A673 (cell line): Measurements from ENCODE around the gene CCDC106. TPM values are rescaled to one million over a fixed set of nuclear protein-coding genes. Genes with fewer than 3 reads are reported as not detected.

ENCODE experiments used
- BruUV-seq: library from RNA; stranded (reverse); fragments of 400-500 nt; replicated peaks from 2 replicates; lab custom pipeline; 2021; lab: Mats Ljungman, UMichigan
- CTCF ChIA-PET: fragments of 300-600 bp; sonication (Branson Sonifier 250); formaldehyde crosslinking; loops from one replicate; lab custom pipeline; 2022; ENCODE audit warnings: antibody characterized with exemption; lab: Charles Lee
- POLR2A ChIA-PET: fragments of 300-600 bp; sonication (Branson Sonifier 250); formaldehyde crosslinking; loops from one replicate; lab custom pipeline; 2022; ENCODE audit warnings: antibody characterized with exemption; ENCODE audit not compliant: low non-redundant PET; lab: Charles Lee
- DNase-seq: peaks from one replicate; pipeline ENCODE4 v3.0.0-alpha.2; 2015; ENCODE audit warnings: low spot score
- H3K27ac ChIP-seq: fragments of 200-600 bp; sonication (generic); 2 replicates; pipeline ENCODE4 v1.5.1; 2016; ENCODE audit warnings: mixed run types, low read depth, mild to moderate bottlenecking, mixed read lengths, antibody characterized with exemption, low read length; ENCODE audit not compliant: poor library complexity, severe bottlenecking
- H3K27me3 ChIP-seq: fragments of 200-600 bp; sonication (generic); replicated peaks from 2 replicates; pipeline ENCODE4 v1.6.1; 2017; ENCODE audit warnings: mixed run types, low read depth, mild to moderate bottlenecking, mixed read lengths, antibody characterized with exemption, low read length; ENCODE audit not compliant: insufficient read depth, poor library complexity
- H3K36me3 ChIP-seq: fragments of 200-600 bp; sonication (generic); 2 replicates; pipeline ENCODE4 v1.6.1; 2016; ENCODE audit warnings: mixed run types, mild to moderate bottlenecking, mixed read lengths, antibody characterized with exemption, low read length; ENCODE audit not compliant: insufficient read depth, poor library complexity, severe bottlenecking
- H3K4me1 ChIP-seq: fragments of 200-600 bp; sonication (generic); 2 replicates; pipeline ENCODE4 v1.6.1; 2017; ENCODE audit warnings: mixed run types, mild to moderate bottlenecking, mixed read lengths, antibody characterized with exemption, low read length; ENCODE audit not compliant: insufficient read depth, poor library complexity, severe bottlenecking
- H3K4me3 ChIP-seq: fragments of 200-600 bp; sonication (generic); 2 replicates; pipeline ENCODE4 v1.5.1; 2016; ENCODE audit warnings: low read depth, mixed run types, mild to moderate bottlenecking, mixed read lengths, low read length; ENCODE audit not compliant: poor library complexity, severe bottlenecking
- H3K9me3 ChIP-seq: fragments of 200-600 bp; sonication (generic); 2 replicates; pipeline ENCODE4 v1.6.1; 2016; ENCODE audit warnings: mixed run types, low read depth, mild to moderate bottlenecking, mixed read lengths, antibody characterized with exemption, low read length; ENCODE audit not compliant: poor library complexity, severe bottlenecking
- CTCF ChIP-seq: fragments of 300-800, 200-600 bp; sonication (generic); conservative IDR thresholded peaks from 2 replicates; pipeline ENCODE4 v1.5.1; 2017; ENCODE audit warnings: low read depth, mild to moderate bottlenecking, antibody characterized with exemption, low read length, moderate library complexity, mixed read lengths
- EZH2 ChIP-seq: fragments of 200-600 bp; sonication (generic); IDR thresholded peaks from 2 replicates; pipeline ENCODE4 v1.6.1; 2017; ENCODE audit warnings: borderline replicate concordance, low read depth, mild to moderate bottlenecking, mixed read lengths, antibody characterized with exemption, low read length; ENCODE audit not compliant: poor library complexity, severe bottlenecking
- intact Hi-C: fragments of 100-400 bp; cut with micrococcal nuclease; formaldehyde crosslinking; loops from one replicate; pipeline ENCODE4 v1.10.0; 2022; ENCODE audit not compliant: unreplicated experiment
- total RNA-seq: library from RNA; stranded (reverse); gene quantifications from 2 replicates; pipeline ENCODE4 v1.2.3, GENCODE V29; 2021

Gene CCDC106
- total RNA-seq, 1 experiment from 2014 or later = 41.5 TPM

GRCh38 chr19:55681131-55682092 is 33.4 kb downstream of the CCDC106 start:
- intact Hi-C loops = no loop called here
- ChIA-PET POLR2A (no interaction called here), CTCF (no interaction called here)
- no peak overlapping the region for H3K4me3 ChIP-seq
- H3K9me3 ChIP-seq = no peaks in the 10 kb centered on the region
- BruUV-seq = no TSS peak
- H3K27me3 ChIP-seq = no peaks in the 10 kb centered on the region
- peaks cover 49% of the 10 kb centered on the region for H3K36me3 ChIP-seq
- DNase-seq = no peak
- H3K27ac ChIP-seq = no peak overlapping the region
- TF ChIP-seq CTCF (no peak), EZH2 (no peak)
- peaks cover 7% of the 10 kb centered on the region for H3K4me1 ChIP-seq

GRCh38 chr19:55683449-55684261 is 35.6 kb downstream of the CCDC106 start:
- DNase-seq = no peak
- Histone ChIP-seq H3K9me3 (no peaks in the 10 kb centered on the region), H3K27ac (no peak overlapping the region), H3K4me1 (no peaks in the 10 kb centered on the region), H3K36me3 (peaks cover 41% of the 10 kb centered on the region), H3K4me3 (no peak overlapping the region), H3K27me3 (no peaks in the 10 kb centered on the region)
- ChIA-PET POLR2A (no interaction called here), CTCF (no interaction called here)
- TF ChIP-seq EZH2 = no peak
- BruUV-seq = no TSS peak
- intact Hi-C loops = no loop called here

GRCh38 chr19:55684946-55685681 is 37.1 kb downstream of the CCDC106 start:
- Histone ChIP-seq H3K9me3 (no peaks in the 10 kb centered on the region), H3K27me3 (no peaks in the 10 kb centered on the region), H3K27ac (no peak overlapping the region), H3K4me3 (no peak overlapping the region), H3K36me3 (peaks cover 35% of the 10 kb centered on the region), H3K4me1 (no peaks in the 10 kb centered on the region)
- ChIA-PET CTCF (interaction anchor here (0.6 kb wide), 1 partner anchor 32 kb away, joined by 3 read pairs; no protein-coding TSS in a partner anchor), POLR2A (no interaction called here)
- no peak for DNase-seq
- no peak for TF ChIP-seq CTCF
- TF ChIP-seq EZH2 = no peak
- no TSS peak for BruUV-seq
- intact Hi-C loops = no loop called here
